Measurements from ENCODE around the gene BCAS2.
"Not testable (repeated sequence)": the region's sequence is repeated elsewhere in the genome, so short reads cannot be mapped to it uniquely, and the experiment has no call there.

Gene BCAS2

DNA sequence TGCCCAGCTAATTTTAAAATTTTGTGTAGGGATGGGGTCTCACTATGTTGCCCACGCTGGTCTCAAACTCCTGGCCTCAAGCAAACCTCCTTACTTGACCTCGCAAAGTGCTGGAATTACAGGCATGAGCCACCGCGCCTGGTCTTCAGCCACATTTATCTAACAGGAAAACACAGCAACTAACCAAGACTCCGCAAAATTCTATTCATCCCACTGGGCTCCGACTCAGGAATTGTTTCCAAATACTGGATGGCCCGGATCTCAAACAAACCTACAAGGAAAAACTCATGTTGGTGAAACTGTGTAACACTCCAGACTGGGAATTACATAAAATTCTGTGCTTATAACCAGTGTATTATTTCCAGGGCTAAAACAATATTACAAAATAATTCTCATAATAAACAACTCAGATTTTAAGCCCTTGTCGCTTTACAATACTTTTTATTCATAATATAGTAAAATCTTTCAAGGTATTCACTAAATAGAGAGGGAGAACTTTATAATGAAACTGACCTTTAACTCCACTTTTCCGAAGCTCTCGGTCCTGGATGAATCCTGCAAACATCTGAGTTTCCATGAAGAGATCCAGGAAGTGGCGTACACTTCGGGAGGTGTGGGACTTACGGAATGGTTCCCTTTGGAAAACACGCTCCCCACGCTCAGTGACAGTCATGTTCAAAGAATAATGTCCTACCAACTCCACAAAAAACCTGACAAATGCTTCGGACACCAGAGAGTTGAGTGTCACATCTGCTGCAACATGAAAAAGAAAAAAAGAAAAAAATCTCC lies 6.0 kb upstream of the BCAS2 start:
- H3K36me3 Mint-ChIP-seq: peaks cover 2% of the 10 kb centered on the region
- no peak overlapping the region for H3K27ac Mint-ChIP-seq
- no peaks in the 10 kb centered on the region for H3K9me3 Mint-ChIP-seq (ENCODE audit: low read depth)
- H3K27me3 Mint-ChIP-seq: peaks cover 4% of the 10 kb centered on the region
- H3K4me3 Mint-ChIP-seq: no peak overlapping the region
- H3K4me1 Mint-ChIP-seq (ENCODE audit: low read depth): peaks cover 2% of the 10 kb centered on the region

GRCh38 chr1:114586513-114587047 lies 5.2 kb upstream of the BCAS2 start:
- Mint-ChIP-seq H3K27me3 (peaks cover 4% of the 10 kb centered on the region), H3K27ac (no peak overlapping the region)

DNA sequence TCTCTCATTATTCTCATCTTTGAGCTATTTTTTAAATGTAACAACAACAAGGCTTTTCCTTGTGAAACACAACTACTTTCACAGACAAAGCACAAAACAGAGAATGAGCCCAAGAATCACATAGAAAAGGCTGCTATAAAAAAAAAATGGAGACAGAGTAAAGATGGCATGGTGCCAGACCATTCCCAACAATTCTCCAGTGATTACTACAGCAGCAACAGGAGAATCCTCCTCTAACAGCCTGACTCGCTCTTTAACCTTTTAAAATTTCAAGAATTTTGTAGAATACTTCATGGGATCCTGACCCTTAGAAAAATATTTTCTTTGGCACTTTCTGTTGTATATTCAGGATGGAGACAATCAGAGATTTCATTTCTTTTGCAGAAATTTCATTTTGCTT lies 3.8 kb upstream of the BCAS2 start:
- H3K9me3 Mint-ChIP-seq (ENCODE audit: low read depth): no peaks in the 10 kb centered on the region
- H3K4me3 Mint-ChIP-seq: no peak overlapping the region
- H3K36me3 Mint-ChIP-seq: peaks cover 4% of the 10 kb centered on the region
- peaks cover 15% of the 10 kb centered on the region for H3K4me1 Mint-ChIP-seq (ENCODE audit: low read depth)
- no peak overlapping the region for H3K27ac Mint-ChIP-seq
- peaks cover 2% of the 10 kb centered on the region for H3K27me3 Mint-ChIP-seq

More at GRCh38 chr1:114586513-114587047, 5.2 kb upstream of the BCAS2 start:
- H3K4me1 Mint-ChIP-seq (ENCODE audit: low read depth): peaks cover 10% of the 10 kb centered on the region
- H3K4me3 Mint-ChIP-seq: no peak overlapping the region
- peaks cover 4% of the 10 kb centered on the region for H3K36me3 Mint-ChIP-seq
- no peaks in the 10 kb centered on the region for H3K9me3 Mint-ChIP-seq (ENCODE audit: low read depth)

DNA sequence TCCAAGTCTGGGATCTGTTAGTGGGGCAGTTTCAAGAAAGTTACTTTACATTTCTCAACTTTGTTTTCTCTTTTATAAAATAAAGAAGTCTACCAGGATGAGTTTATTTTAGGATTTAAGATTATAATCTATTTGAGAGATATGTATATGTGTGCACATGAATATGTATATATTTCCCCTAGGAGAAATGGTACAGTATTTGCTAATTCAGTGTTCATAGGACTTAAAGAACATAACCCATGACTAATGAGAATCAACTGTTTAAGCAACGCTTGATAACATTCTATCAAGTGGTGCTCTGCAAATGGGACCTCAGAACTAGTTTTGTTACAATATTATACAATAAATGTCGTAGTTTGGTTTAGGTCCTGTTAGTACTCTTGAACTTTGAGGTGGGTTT lies 7.0 kb downstream of the BCAS2 start:
- no peak overlapping the region for H3K4me3 Mint-ChIP-seq
- no peak overlapping the region for H3K27ac Mint-ChIP-seq
- H3K27me3 Mint-ChIP-seq: no peaks in the 10 kb centered on the region
- peaks cover 19% of the 10 kb centered on the region for H3K36me3 Mint-ChIP-seq
- H3K9me3 Mint-ChIP-seq (ENCODE audit: low read depth): no peaks in the 10 kb centered on the region
- H3K4me1 Mint-ChIP-seq (ENCODE audit: low read depth): peaks cover 26% of the 10 kb centered on the region

- Mint-ChIP-seq H3K27ac (no peak overlapping the region), H3K9me3 (ENCODE audit: low read depth) (peaks cover 7% of the 10 kb centered on the region), H3K4me1 (ENCODE audit: low read depth) (no peaks in the 10 kb centered on the region), H3K27me3 (no peaks in the 10 kb centered on the region), H3K36me3 (peaks cover 25% of the 10 kb centered on the region), H3K4me3 (no peak overlapping the region)
These were observed 17.3 kb downstream of the BCAS2 start for GRCh38 chr1:114564141-114564540.

- H3K9me3 Mint-ChIP-seq (ENCODE audit: low read depth); H3K4me3 Mint-ChIP-seq; H3K27me3 Mint-ChIP-seq; H3K4me1 Mint-ChIP-seq (ENCODE audit: low read depth); H3K27ac Mint-ChIP-seq: not testable (repeated sequence)
- peaks cover 24% of the 10 kb centered on the region for H3K36me3 Mint-ChIP-seq
These were observed 18.4 kb downstream of the BCAS2 start for GRCh38 chr1:114562978-114563510.

- Mint-ChIP-seq H3K4me1 (ENCODE audit: low read depth) (no peaks in the 10 kb centered on the region), H3K27ac (no peak overlapping the region), H3K9me3 (ENCODE audit: low read depth) (peaks cover 7% of the 10 kb centered on the region), H3K36me3 (peaks cover 12% of the 10 kb centered on the region), H3K27me3 (no peaks in the 10 kb centered on the region), H3K4me3 (no peak overlapping the region)
These were observed 20.1 kb downstream of the BCAS2 start for GRCh38 chr1:114561333-114561732.

DNA sequence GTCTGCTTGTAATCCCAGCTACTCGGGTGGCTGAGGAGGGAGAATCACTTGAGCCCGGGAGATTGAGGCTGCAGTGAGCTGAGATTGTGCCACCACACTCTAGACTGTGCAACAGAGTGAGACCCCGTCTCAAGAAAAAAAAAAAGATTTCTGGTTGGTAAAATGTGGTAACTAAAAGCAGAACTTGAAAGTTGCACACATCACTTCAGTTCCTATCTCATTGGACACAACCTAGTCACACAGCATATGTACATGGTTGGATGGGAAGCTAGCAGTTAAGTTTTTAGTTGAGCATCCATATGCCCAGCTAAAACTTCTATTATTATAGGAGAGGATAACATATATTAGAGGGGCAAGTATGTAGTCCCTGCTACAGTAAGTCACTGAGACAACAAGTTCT lies 22.1 kb downstream of the BCAS2 start:
- H3K4me3 Mint-ChIP-seq: no peak overlapping the region
- no peak overlapping the region for H3K27ac Mint-ChIP-seq
- no peaks in the 10 kb centered on the region for H3K9me3 Mint-ChIP-seq (ENCODE audit: low read depth)
- H3K4me1 Mint-ChIP-seq (ENCODE audit: low read depth): no peaks in the 10 kb centered on the region
- no peaks in the 10 kb centered on the region for H3K27me3 Mint-ChIP-seq
- peaks cover 2% of the 10 kb centered on the region for H3K36me3 Mint-ChIP-seq

GRCh38 chr1:114558544-114558943 lies 22.9 kb downstream of the BCAS2 start:
- Mint-ChIP-seq H3K36me3 (peaks cover 2% of the 10 kb centered on the region), H3K4me1 (ENCODE audit: low read depth) (no peaks in the 10 kb centered on the region), H3K27me3 (no peaks in the 10 kb centered on the region), H3K27ac (no peak overlapping the region), H3K9me3 (ENCODE audit: low read depth) (no peaks in the 10 kb centered on the region), H3K4me3 (no peak overlapping the region)

GRCh38 chr1:114554577-114554976 lies 26.8 kb downstream of the BCAS2 start:
- Mint-ChIP-seq H3K4me1 (ENCODE audit: low read depth) (no peaks in the 10 kb centered on the region), H3K9me3 (ENCODE audit: low read depth) (no peaks in the 10 kb centered on the region)

GRCh38 chr1:114552106-114552639 lies 29.2 kb downstream of the BCAS2 start:
- no peaks in the 10 kb centered on the region for H3K4me1 Mint-ChIP-seq (ENCODE audit: low read depth)
- peaks cover 4% of the 10 kb centered on the region for H3K27me3 Mint-ChIP-seq
- H3K36me3 Mint-ChIP-seq: no peaks in the 10 kb centered on the region
- H3K9me3 Mint-ChIP-seq (ENCODE audit: low read depth): no peaks in the 10 kb centered on the region
- H3K4me3 Mint-ChIP-seq: no peak overlapping the region
- H3K27ac Mint-ChIP-seq: no peak overlapping the region

More at GRCh38 chr1:114554577-114554976, 26.8 kb downstream of the BCAS2 start:
- Mint-ChIP-seq H3K27me3 (peaks cover 4% of the 10 kb centered on the region), H3K27ac (no peak overlapping the region), H3K36me3 (no peaks in the 10 kb centered on the region), H3K4me3 (no peak overlapping the region)

GRCh38 chr1:114551400-114551799 lies 30.0 kb downstream of the BCAS2 start:
- H3K36me3 Mint-ChIP-seq: no peaks in the 10 kb centered on the region
- no peak overlapping the region for H3K4me3 Mint-ChIP-seq
- no peaks in the 10 kb centered on the region for H3K4me1 Mint-ChIP-seq (ENCODE audit: low read depth)
- H3K27ac Mint-ChIP-seq: no peak overlapping the region
- H3K9me3 Mint-ChIP-seq (ENCODE audit: low read depth): no peaks in the 10 kb centered on the region
- peaks cover 4% of the 10 kb centered on the region for H3K27me3 Mint-ChIP-seq

- peaks cover 4% of the 10 kb centered on the region for H3K27me3 Mint-ChIP-seq
These were observed 31.1 kb downstream of the BCAS2 start for GRCh38 chr1:114550336-114550735.

DNA sequence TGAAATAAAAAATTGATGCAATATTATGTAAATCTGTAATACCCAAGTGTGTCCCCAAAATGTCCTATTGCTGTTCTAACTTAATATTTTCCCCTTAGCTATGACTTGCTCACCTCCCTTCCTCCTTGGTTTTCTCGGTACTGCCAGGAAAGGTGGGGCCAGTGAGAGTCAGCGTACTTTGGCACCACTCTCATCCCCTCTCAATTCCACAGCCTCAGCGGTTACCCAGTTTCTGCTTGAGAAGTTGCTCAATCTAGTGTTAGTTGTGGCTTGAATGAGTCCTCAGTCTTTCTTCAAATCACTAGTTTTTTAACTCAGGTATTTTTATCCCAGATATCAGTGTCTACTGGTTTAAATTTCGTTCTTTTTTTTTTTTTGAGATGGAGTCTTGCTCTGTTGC lies 32.3 kb downstream of the BCAS2 start:
- Mint-ChIP-seq H3K36me3 (no peaks in the 10 kb centered on the region), H3K27ac (no peak overlapping the region), H3K27me3 (peaks cover 4% of the 10 kb centered on the region), H3K4me3 (no peak overlapping the region), H3K9me3 (ENCODE audit: low read depth) (no peaks in the 10 kb centered on the region), H3K4me1 (ENCODE audit: low read depth) (no peaks in the 10 kb centered on the region)

More at GRCh38 chr1:114550336-114550735, 31.1 kb downstream of the BCAS2 start:
- H3K4me1 Mint-ChIP-seq (ENCODE audit: low read depth): no peaks in the 10 kb centered on the region
- H3K9me3 Mint-ChIP-seq (ENCODE audit: low read depth): no peaks in the 10 kb centered on the region
- no peaks in the 10 kb centered on the region for H3K36me3 Mint-ChIP-seq
- H3K27ac Mint-ChIP-seq: no peak overlapping the region
- H3K4me3 Mint-ChIP-seq: no peak overlapping the region

DNA sequence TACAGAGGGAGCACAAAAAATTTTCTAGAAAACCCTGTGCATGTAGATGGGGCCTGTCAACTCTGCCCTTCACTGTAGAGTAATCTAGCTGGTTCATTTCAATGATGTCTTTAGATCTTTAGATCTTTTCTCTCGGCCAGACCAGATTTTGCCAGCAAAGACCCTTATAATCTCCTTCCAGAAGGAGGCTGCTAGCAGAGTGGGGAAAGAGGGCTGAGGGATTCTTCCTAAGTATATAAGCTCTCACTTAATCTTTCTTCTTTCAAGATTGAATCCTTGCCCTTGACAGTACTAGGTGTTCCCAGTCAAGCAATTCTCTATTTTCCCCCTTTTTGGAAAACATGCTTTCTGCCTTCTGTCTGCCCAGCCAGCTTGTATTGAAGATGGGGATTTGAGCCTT lies 34.3 kb downstream of the BCAS2 start:
- H3K4me3 Mint-ChIP-seq: no peak overlapping the region
- H3K4me1 Mint-ChIP-seq (ENCODE audit: low read depth): no peaks in the 10 kb centered on the region
- H3K27ac Mint-ChIP-seq: no peak overlapping the region
- H3K27me3 Mint-ChIP-seq: peaks cover 2% of the 10 kb centered on the region
- H3K36me3 Mint-ChIP-seq: peaks cover 2% of the 10 kb centered on the region
- H3K9me3 Mint-ChIP-seq (ENCODE audit: low read depth): no peaks in the 10 kb centered on the region

Data from activated naive CD8-positive, alpha-beta T cell (primary cell).